HPDE6-E6E7 (cell line): ENCODE data around the gene ANKRD6.

ENCODE experiments used
- DNase-seq: peaks from one replicate; pipeline ENCODE4 v3.0.0; 2011; ENCODE audit warnings: missing footprints; ENCODE audit errors: extremely low spot score

ANKRD6 gene

DNA sequence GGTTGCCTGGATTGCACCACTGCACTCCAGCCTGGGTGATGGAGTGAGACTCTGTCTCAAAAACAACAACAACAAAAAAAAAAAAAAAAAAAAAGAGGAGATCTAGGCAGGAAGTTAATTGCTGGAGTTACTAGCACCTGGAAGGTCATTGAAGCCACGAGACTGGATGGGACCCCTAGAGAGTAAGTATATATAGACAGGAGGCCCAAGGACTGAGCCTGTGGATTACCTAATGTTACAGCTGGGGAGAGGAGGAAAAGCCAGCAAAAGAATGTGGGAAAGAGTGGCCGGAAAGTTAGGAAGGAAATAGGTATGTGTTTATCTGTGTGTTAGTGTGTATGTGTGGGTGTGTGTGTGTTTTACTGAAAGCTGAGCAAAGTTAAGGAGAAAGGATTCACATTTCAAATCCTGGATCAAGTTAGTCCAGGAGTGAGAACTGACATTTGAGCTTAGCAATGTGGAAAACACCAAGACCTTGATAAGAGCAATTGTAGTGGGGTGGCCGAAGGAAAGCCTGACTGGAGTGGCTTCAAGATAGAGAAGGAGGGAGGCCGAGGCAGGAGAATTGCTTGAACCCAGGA is 38.4 kb downstream of the ANKRD6 start:
- no peak for DNase-seq

DNA sequence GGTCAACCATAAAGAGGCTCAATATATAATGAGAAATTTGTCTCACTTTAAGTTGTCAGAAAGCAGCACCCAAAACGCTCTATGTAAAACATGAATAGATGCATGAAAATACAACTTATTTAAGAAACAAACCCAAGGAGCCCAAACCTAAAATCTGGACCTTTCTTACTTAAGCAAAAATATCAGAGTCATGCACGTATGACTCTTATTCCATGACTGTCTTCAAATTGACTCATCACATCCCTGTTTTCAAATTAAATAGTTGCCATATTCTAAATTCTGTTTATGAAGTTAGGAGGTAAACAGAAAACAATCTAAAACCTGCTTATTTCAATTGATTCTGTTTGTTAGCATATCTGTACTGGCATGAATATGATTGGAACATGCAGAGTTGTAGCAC is 42.1 kb downstream of the ANKRD6 start:
- no peak for DNase-seq

DNA sequence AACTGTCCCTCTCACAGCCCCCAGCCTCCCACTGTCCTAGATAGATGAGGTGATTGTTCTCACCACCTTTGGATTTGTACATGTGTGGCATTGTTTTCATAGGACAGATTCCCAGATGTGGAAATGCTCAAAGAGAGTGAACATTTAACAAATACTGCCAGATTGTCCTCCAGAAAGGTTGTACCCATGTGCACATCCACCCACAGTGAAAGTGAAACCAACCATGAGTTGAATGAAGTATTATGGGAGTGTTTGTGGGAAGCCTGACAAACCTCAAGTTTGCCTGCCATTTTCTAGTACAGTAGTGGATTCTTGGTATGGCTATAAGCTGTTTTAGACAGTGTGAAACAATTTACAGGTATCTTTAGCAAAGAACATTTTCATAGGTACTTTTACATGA is 42.7 kb downstream of the ANKRD6 start:
- no peak for DNase-seq

DNA sequence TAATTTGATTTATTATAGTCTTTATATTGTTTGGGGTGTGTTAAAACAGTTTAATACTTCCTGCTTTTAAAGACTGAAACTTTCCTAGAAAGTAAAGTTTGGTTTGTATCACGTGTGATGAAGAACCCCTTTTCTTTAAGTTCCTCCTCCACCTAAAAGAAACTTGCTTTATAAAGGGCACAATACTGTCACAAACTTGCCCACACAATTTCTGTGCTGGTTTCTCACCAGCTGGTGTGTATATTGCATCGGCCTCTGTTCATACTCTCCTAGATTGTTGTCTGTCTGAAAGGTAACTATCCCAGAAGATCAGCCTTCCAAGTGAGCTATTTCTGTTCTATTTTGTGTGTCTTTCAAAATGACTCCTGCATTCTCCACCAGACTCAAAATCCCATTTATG is 46.9 kb downstream of the ANKRD6 start:
- DNase-seq = no peak

DNA sequence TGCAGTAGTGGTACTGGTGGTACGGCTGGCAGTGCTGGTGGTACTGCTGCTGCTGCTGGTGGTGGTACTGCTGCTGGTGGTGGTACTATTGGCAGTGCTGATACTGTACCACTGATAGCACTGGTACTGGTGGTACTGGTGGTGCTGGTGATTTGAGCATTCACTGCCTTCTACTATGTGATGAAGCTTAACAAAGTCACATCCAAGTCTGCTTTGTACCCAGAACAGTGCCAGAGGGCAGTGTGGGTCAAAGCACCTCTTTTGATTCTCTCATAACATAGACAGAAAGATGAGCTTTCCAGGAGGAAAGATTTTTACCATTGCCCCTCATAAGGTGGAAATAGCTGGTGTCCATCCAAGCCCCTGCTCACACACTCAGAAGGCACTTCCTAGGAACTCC is 48.7 kb downstream of the ANKRD6 start:
- DNase-seq = no peak

DNA sequence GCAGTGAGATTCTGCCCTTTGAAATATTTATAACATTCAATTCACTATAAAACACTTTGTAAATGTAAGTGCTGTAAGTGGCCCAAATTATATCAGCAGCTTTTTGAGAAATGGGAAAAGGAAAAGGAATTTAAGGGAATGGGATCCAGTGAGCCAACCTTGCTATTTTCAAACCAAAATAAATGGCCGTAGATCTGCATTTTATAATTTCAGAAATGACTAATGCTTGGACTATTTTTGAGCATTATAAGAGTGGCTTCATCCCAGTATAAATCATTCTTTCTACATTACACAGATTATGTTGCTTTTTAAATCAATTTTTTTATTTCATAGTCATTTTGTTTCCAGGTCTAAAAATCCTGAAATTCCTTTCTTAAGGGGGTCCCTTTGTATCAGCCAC is 49.2 kb downstream of the ANKRD6 start:
- DNase-seq = no peak

DNA sequence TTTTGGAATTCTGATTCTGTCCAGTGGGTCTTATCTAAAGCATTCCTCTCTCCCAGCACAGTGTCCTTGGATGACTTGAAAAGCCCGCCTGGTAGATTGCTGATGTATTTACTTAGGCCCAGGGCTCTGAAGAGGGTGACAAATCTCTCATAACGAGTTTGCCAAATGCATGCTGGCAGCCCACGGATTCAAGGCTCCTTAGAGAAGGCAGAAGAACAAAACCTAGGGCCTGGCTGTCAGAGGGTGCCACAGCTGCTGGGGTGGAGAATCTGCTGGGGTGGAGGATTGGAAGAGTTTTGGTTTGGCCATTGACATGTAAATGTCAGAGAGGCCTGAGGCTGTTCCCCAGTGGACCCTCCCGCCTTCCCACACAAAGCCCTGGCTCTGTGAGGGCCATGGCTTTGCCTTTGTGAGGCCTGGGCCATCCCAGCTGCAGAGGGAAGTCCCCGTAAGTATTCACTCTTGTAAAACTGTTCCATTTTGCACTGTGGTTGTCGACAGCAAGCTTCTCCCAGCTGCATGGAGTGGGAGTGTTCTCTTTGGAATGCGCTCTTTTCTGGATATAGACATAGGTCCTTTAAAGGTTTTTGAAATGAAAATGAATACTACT is 50.3 kb downstream of the ANKRD6 start:
- no peak for DNase-seq

DNA sequence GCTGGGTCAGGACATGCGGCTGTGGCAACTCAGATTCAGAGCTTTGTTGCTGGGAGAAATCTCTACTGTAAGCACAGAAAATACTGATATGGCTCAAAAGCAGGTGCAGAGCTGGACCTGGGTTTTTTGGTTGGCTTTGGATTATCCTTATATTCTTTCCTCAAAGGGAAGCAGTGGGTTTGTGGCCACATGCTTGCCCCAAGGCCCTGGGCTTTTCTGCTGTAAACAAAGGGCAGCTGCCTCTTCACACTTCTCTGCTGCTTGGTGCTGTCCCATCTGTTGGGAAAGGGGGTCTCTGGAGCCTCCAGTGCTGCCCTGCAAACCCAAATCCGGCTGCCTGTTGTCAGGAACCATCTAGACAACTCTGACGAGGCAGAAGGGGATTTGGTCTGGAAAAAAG is 52.4 kb downstream of the ANKRD6 start:
- DNase-seq = no peak

DNA sequence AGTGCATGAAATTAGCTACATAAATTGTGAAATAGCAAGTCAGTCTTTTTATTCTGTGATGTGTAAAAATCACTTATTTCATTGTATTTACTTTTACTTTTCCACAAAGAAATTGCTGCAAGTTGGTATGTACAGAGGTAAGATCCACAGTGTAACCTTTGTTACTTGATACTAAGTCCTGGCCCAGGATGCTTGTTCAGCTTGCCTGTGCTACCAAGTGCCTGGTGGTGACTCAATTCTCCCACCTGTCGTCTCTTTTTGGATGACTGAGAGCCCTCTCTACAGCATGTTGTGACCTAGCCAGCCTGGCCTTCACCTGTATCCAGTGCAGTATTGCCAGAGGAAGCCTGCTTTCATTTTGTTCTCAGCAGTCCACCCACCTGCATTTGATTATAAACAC is 54.9 kb downstream of the ANKRD6 start:
- DNase-seq = no peak

DNA sequence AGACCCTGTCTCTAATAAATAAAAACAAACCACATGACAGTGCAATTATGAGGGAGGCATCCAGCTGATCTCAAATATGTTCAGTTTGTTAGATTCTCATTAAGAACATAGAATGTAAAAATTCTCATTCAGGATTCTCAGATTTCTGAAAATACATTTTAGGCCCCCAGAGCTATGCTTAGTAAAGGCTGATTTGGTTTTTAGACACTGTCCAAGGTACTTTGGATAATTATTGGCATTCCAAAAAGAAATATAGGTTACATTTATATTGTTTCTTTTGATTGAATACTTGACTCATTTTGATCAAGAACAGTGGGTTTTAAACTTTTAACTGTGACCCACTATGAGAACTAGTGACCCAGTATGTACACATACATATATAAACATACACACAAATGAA is 55.5 kb downstream of the ANKRD6 start:
- no peak for DNase-seq

DNA sequence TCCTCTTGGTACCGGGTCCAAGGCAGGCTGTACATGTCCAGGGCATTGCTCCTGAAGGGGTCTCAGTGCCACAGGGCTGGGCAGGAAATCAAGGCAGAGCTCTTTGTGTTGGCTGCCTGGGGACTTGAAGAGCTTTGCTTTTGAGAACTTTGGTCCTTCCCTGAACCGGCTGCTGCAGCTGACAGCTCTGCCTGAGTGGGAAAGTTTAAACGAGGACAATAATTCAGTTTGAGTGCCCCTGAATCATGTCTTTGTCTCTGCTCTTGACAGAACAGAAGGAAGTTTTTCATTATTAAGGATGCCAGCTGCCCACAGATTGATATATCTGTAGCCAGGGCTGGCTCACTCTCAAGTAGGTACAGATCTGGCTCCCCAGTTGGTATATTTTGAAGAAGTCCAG is 56.1 kb downstream of the ANKRD6 start:
- no peak for DNase-seq

DNA sequence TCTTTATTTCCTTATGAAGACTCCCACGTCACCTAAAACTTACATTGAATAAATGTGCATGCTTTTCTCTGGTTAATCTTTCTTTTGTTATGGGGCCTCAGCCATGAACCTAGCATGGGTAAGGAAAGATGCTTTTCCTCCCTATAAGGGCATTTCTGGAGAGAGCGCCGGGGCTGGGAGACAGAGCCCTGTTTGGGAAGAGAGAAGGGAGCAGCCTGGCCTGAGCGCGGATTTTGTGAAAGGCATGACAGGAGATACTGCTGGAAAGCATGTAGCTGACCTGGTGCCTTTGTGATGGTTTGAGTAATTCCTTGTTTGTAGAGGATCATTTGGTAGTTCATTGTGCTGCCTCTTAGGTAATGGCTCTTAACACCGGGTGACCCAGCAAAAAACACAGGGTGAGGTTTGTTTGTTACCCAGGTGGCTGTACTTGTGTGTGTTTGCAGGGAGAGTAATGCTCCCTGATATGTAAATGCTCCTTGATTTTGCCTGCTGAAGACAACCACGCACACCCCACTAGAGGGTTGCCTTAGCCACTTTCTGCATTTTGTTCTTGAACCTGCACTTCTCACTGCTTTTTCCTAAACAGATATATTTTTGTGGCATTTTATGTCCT is 59.2 kb downstream of the ANKRD6 start:
- DNase-seq = no peak

DNA sequence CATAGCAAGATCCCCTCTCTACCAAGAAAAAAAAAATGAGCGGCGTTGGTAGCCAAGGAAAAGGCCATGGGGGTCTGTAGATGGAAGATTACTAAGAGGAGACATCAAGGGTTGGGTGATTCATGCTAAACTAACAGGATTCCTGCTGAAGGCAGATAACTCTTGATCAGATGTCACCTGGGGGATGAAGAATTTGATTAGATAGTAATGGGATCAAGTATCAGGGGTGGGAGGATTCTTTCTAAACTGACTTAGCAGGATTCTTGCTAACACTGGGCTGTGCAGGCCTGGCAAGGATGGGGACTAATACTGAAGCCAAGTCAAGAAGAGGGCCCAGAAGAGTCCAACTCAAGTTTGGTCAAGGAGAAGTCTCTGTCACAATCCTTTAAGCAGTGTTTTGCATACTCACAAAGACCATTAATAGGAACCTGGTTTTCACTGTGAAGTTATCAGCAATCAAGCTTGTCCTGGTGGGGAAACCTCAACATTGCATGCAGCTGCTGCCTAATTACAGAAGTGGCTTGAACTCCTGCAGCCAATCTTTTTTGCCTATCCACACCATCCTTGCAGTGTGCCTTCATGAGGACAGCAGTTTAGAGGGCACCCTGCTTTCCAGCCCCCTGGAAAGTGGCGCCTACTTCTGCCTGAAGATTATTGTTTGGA is 61.3 kb downstream of the ANKRD6 start:
- no peak for DNase-seq

DNA sequence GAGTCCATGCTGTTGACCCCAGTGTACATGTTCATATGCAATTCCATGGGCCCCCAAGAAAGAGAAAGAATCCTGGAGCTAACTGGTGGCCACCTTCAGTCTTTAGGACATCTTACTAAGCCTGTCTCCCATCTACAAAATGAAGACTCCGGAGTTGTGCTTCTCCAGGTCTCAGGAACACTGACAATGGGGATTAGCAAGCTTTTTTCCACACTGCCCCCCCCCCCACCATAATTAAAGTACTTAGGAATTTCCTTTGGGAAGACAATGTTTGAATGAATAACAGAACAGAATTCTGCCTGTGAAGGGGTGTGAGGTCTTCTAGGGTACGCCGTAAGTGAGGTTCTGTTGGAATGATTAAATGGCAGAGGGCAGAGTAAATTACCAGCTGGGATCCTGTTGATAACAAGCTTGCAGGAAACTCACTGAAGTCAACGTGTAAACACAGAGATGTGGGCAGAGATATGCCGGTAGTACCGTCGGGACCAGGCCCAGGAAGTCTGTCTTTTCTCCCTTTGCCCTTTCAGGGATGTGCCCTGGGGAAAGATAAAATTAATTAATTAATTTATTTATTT is 63.1 kb downstream of the ANKRD6 start:
- no peak for DNase-seq

DNA sequence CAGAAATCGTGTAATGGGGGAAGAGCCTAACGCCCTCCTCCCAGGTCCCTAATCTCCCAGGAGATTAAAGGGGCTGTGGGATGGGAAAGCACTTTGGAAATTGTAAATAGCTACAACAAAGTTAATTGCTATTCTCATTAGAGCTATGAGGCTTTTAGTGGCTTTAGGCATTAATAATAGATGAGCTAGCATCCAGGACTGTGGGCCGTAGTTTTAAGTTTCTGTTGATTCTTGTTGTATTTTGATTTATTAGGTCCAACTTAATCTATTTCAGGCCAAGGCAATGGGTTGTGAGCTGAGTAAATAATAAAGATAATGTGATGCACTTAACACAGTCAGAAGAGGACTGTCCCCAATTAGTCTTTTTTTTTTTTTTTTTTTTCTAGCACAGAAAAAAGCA is 67.7 kb downstream of the ANKRD6 start:
- no peak for DNase-seq

DNA sequence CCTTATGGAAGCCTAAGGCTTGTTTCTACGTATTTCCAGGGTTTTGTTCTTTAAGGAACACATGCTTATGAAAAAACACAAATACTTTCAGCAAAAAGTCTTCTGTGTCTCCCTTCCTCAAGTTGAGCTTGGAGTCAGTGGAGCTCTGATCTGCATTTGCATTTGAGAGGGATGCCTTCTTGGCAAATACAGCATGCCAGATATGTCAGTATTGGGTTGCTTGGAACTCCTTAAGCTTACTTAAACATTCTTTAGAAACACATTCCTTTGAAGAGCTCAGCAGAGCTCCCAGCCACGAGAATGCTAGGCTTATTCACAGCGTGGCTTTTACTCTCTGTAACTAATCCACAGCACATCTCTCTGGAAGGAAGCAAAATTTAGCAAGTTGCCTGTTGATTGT is 68.3 kb downstream of the ANKRD6 start:
- no peak for DNase-seq

DNA sequence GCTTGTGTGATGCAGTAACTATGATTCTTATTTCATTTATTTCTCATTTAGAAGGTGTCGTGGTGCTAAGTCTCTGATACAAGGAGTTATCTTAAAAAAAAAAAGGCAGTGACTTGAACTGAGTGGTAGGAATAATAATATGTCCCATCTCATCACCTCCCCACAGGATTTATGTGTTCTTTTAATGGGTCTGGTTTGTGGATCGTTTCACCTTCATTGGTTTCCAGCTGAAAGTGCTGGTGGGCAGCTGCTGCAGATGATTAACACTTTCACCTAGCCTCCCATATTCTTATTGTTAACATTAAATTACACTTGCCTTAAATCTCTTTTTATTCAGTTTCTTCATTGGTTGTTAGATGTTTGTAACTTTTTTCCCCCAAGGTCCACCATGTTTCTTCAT is 68.8 kb downstream of the ANKRD6 start:
- DNase-seq = no peak

DNA sequence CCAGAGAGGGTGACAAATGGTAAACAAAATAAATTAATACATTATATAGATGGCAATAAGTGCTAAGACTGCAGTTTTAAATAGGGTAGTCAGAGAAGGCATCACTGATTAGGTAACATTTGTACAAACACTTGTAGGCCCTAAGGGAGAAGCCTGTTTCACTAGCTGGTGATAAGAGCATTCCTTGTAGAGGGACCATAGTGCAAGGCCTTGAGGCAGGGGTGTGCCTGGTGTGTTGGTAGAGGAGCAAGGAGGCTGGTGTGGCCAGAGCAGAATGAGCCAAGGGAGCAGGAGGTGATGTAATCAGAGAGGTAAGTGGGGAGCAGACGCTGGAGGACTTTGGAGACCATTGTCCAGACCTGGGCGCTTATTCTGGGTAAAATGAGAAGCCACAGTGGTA is 70.7 kb downstream of the ANKRD6 start:
- DNase-seq = no peak

DNA sequence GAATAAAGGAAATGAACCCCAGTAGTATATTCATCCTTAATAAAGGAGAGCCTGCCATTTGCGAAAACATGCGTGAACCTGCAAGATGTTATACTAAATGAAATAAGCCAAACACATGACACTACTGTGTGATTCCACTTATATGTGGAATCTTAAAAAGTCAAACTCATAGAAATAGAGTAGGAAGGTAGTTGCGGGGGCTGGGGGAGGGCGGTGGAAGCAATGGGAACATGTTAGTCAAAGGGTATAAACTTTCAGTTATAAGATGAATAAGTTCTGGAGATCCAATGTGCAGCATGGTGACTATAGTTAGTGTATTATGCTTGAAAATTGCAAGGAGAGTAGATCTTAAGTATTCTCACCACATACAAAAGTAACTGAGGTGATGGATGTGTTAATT is 72.9 kb downstream of the ANKRD6 start:
- no peak for DNase-seq

DNA sequence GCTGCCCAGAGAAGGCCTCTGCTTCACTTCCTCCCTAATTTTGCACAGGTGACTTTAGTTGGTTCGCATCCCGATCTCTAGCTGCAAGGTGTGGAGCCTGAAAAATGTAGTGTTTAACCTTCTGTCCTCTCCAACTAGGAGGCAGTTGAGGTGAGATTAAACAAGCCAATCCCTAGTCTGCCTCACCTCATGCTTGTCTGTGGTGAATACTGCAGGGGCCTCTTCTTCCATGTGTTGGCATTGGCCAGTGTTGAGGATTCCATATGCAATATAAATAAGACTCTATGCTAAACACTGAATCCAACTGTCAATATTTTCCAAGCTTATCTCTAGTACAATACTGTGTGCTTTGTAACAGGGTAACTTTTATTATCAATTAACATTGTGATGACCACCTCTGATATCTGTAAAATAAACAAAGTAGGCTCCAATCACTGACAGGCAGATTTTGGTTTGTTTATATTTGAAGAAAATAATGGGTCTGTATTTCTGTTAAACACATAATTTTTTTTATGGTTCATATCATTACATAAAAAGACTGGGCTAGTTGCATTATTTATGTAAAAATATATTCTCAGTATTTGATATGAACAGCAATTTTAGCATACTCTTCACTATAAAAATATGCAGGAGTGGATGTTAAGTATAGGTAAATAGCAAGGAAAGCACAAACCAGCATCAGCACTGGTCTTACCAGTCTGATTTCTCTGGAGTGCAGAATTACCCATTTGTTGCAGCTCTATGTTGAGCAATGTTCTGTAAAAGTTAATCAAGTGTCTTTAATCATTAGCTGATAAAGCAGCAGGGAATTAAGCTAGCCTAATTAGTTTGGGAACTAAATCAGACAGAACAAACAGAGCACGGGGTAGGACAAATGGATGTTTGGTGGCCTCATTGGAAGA is 74.0 kb downstream of the ANKRD6 start:
- DNase-seq = no peak

DNA sequence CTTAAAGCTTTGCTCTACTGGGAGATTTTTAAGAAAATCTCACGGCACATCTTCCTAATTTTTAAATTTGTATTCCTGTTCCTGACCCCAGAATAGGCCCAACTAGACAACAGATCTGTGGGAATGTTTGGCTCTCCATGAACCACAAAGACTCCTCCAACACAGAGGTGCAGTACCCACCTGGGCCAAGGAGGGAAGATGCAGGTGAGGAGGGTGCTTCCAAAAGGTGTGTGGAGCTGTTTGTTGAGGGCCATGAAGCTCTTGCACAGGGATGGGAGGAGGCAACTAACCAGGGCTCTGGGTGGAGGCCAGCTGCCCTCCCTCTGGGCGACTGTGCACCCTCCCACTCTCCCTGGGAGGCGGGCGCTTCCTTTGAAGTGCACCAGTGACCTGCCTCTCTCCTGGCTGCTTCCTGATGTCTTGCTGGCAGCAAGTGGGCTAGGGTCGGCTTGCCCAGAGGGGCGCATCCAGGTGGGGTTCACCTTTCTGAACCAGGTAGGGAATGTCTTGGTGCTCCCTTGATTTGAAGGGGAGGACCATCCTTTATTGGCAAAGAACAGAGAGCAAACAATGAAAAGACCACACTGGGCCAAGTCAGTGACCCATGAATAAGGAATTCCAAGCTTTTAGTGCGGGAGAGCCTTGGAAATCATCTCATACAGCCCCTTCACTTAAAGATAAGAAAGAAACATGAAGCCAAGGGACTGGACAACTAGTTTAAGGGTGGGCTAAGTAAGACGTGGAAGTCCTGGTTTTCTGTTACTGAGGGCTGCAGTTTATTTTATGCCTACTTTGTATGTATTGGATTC is 76.0 kb downstream of the ANKRD6 start:
- DNase-seq = no peak
